AG08396 (cell line): Measurements from ENCODE around the gene TMEM207.
"Not testable (repeated sequence)": the region's sequence is repeated elsewhere in the genome, so short reads cannot be mapped to it uniquely, and the experiment has no call there.

Source experiments
- DNase-seq: peaks from one replicate; pipeline ENCODE4 v3.0.0; 2012; ENCODE audit warnings: low spot score, mixed read lengths

TMEM207 gene

DNA sequence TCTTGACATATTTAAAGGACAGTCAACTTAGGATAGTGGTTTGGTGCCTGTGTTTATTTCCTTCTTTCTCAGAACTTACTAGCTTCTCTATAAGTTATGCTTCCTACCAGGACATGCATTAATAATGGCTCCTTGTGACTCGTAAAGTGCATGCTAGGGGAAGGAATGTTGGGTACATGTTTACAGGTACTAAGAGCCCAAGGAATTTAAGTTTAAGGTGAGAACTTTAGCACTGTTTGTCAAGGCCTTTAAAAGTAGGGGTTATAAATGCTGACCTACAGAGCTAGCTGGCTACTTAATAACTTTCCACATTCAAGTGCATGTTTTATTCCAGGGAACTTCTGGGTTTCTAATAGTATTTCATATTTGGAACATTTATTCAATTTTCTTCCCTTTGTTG lies at the start of gene TMEM207:
TMEM207 (minus strand) TSS at position 101 of the 400 bp plus-strand sequence; CDS start at position 9, 92 bp downstream.
- no peak for DNase-seq

DNA sequence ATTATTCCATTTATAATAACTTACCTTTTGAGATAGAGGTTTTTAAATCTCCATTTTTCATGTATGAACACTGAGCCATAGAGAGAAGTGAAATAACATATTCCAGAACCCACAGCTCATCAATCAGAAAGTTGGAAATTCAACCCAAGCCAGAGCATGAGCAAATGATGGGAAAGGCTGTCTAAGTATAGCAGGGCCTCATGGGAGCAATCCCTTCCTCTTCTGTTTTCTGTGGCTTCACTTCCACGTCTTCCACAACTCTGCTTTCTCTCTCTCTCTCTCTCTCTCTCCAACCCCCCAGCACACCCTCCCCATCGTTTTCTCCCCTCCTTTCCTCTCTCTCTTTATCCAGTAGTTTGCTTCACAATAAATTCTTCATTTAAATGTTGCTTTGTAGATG lies 49.4 kb upstream of the TMEM207 start:
- no peak for DNase-seq

DNA sequence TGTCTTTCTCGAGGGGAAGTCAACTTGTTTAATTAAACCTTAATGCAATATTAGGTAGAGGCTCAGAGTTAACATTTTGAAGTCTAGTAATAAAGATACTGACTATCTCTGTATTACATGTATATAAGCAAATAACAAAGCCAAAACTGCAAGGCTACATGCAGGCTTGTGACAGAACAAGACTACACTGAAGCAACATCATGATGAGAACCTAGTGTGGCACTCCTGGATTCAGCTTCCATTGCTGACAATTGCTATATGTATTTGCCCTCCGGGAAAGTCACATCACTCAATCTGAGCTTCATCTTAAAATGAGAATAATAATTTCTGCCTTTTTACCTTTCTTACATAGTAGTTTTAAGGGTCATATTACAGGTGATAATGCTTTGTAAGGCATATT lies 48.6 kb upstream of the TMEM207 start:
- no peak for DNase-seq

DNA sequence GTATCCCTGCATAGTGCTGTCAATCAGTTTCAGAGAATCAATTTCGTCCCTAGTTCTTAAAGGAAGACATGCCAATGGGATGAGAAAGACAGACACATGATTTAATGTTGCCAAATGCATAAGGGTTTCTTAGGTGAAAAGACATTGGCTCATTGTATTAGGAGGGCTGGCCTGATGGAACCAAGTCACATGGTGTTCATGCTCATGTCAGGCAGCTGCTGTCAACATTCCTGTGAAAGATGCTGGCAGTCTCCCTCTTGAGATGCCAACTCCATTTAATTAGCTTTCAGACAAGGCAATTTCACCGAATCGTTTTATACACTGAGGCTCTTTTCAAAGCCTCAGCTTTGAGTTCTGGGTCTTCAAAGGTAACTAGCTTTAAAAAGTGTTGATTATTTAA lies 48.1 kb upstream of the TMEM207 start:
- DNase-seq = no peak

DNA sequence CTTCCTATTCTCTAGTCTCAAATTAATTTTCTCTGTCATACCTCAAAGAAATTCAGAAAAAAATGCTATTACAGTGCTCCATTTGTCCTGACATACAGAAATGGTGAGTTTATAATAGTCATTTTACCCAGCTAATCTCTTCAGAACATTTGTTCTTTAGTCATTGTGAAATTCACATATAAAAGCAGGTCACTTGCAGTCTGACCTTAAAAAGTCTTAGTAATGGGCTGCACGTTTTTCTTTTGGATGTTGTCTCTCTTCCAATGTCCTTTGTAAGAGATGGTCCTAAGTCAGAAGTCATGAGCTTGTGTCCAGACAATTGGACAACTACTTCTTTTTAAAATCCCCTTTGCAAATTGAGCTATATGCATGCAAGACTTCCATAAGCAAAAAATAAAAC lies 47.2 kb upstream of the TMEM207 start:
- no peak for DNase-seq

DNA sequence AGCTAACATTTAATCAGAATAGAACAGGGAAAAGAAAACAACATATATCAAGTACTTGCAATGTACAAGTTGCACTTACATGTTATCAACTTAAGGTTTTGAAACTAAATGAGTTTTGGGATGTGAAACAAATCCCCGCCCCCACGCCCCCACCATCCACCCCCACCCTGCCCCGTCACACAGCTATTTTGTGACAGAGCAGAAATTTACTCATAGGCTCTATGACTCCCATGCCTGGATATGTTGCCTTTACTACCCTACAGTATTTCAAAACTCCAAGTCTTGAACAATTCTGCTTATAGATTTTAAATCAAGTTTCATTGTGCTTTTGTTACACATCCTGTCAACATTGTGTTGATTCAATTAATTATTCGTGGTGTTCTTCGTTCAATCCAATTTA lies 46.1 kb upstream of the TMEM207 start:
- no peak for DNase-seq

DNA sequence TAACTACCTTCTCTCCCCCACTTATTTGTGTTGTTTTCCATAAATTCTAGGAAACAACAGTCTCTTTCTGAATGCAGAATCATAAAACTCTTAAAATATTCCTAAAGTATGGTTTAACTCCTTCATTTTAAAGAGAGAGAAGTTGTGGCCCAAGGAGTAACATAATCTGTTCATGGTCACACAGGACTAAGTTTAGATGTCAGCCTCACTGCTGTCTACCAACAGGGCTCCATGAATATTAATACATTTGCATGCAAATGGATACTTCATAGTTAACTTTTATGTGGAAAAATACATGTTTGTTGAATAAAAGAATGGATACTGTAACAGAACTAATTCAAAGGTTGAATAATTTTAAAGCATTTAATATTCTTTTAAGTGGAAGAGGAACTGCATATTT lies 45.7 kb upstream of the TMEM207 start:
- no peak for DNase-seq

DNA sequence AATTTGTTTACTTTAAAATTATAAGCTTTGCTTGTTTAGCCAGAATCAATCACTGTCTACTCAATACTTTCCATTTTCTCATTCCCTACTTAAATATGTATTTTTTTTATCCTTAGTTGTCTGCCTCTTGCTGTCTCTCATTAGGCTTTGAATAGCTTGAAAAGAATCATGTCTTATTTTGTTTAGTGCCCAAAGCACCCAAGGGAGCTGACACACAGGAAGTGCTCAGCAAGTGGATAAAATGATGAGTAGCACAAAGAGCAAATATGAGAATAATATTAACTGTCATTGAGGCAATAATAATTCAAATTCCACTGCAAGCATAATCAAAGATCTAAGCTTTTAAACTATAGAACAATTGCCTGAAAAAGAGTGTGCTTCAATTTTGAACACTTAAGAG lies 45.2 kb upstream of the TMEM207 start:
- DNase-seq = no peak

DNA sequence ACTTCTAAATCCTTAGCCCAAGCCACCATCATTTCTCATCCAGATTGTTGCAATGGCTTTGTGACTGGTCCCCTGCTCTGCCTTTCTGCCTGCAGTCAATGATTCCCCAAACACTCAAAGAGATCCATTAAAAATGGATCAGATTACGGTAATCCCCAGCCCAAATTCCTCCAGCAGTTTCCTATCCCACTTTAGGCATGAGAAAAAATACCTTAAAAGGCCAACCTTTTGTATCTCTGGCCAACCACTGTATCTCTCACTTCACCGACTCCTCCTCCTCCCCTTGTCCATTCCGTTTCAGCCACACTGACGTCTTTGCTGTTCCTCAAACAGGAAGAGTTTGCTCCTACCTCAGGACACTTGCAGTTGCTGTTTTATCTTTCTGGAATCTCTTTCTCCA lies 43.3 kb upstream of the TMEM207 start:
- DNase-seq = no peak

DNA sequence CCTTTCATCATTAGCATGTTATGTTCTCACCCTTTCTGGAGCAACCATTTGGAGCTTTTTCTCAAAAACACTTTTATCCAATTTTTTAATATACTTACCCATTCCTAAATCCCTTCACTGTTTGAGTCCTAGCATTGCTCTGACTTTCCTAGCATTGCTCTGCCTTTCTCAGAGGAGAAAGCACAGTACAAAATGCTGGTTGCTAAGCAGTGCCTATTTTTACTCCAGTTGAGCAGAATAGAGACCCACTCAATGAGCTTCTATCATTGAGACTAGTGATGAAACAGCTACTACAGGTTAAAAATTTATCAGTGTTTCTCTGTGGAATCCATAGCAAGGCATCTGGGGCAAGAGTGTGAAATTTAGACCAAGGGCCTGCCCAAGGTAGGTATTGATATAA lies 42.4 kb upstream of the TMEM207 start:
- no peak for DNase-seq

DNA sequence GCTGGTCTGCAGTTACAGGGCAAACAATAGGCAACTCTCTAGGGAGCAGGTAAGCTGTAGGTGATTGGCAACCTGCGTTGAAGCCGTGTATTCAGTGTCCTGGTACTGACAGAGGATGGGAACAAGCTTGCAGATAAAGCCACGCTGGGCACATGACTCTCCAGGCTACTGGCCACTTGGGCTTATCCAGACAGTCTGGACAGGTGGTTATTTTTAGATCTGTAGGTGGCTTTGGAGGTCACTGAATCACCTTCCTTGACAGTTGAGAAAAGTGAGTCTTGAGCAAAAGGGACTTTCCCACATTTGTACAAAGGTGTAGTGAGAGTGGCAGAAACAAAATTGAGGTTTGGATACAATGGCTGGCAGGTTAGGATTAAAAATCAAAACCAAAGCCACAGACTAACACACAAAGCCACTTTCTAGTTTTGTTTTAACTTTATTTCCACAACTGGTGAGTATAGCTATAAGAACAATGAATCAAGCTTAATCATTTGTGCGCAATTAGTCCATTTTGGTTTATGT lies 41.9 kb upstream of the TMEM207 start:
- no peak for DNase-seq

DNA sequence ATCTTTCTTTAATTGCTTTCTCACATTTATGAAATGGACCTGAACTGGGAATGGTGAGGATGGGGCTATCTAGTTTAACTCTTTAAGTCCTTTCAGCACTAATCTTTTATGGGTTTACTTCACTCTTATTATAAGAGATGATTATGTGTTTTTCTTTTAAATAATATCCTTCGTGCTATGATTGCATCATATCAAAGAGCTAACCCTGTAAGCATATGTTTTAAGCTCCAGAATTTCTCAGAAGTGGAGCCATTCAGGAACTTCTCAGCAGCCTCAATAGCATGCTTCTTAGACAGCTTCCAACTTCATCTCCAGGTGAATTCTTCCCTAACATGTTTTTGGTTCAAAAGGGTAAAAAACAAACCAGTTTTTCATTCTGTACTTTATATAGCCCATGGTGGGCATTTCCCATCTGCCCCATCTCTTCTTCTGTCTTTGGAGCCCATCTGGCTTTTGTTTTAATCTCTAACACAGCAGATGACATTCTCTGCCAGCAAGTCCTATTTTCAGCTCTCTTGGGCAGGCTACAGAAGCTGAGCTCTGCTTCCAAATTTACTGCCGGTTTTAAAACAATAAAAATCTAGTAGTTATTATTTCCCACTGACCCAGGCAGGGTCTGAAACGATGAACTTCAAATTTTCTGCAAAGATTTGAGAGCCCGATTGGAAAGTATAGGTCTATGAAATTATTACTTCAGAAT lies 37.4 kb upstream of the TMEM207 start:
- no peak for DNase-seq

DNA sequence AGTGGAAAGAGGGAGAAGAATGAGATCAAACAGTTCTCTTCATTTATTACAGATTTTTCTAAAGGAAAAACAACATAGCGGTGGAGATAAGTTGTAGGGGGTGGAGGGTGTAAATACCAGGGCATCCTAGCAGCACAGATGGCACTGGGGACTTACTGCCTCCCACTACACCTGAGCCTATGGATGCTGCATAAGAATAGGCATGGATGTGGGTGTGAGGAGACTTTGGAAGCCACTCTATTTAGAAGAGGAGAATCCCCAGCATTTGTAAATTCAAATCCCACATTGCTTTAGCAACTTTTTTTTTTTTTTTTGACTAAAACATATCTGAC lies 36.8 kb upstream of the TMEM207 start:
- no peak for DNase-seq

DNA sequence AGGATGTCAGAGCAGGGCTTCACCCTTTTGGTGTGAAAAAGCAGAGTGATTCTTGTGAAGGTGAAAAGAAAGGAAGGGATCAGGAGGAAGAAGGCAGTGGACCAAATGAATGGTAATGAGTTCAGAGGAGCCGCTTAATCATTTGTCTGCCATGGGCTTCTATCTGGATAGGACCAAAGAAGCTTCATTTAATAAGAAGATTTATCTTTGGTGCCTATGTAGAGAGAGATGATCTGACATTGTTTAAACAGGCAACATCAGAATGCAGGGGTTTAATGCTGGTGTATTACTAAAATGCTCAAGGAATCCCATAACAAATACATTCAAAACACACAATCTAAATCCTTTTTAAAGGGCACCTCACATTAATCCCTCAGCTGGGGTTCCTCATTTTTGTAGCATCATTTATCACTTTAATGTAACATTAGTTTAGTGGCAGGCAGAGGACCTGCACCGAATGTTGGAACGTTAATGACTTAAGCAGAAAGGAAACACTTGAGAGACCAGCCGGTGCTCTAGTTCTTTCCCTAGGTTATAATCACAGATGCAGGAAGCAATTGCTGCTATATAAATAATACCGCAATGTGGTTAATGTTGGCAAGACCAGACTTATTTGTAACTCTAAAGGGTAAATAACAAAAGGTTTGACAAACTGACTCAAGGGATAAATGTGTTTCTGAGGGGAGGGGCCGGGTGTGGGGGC lies 36.3 kb upstream of the TMEM207 start:
- DNase-seq = no peak

DNA sequence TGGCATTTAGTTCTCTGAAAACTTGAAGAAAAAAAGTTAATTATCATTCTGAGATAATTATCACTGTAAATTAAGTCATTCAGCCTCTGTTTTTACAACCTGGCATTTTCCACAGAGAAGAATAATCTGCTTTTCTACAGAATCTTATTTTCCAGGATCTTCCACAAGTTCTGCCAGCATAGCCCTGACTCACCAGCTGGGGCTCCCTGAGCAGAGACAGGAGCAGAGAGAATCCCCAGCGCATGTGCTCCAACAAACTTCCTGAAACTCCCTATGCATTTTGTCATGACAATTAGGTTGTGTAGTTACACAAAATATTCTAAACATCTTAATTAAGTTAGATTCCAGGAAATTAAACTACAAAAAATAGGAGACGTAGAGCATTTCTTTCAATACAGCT lies 32.1 kb upstream of the TMEM207 start:
- DNase-seq = no peak

DNA sequence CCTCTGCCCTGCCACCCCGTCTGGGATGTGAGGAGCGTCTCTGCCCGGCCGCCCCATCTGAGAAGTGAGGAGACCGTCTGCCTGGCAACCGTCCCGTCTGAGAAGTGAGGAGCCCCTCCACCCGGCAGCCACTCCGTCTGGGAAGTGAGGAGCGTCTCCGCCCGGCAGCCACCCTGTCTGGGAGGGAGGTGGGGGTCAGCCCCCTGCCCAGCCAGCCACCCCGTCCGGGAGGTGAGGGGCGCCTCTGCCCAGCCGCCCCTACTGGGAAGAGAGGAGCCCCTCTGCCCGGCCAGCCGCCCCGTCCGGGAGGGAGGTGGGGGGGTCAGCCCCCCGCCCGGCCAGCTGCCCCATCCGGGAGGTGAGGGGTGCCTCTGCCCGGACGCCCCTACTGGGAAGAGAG lies 23.6 kb upstream of the TMEM207 start:
- not testable (repeated sequence) for DNase-seq

DNA sequence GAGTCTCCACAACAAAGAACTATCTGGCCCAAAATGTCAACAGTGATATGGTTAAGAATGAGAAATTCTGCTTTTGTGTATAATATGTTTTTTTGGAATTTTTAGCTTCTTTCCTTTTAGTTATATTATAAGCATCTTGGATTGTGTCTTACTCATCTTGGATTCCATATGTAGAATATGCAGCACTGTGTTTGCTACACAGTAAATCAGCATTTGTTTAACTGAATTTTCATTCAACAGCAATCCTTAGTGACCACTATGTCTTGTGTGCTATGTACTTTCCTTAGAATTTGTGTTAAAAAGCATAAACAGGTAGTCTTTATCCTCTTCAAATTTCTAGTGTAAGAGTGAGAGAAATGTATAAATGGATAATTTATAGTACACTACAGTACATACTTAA lies 18.2 kb upstream of the TMEM207 start:
- DNase-seq = no peak

DNA sequence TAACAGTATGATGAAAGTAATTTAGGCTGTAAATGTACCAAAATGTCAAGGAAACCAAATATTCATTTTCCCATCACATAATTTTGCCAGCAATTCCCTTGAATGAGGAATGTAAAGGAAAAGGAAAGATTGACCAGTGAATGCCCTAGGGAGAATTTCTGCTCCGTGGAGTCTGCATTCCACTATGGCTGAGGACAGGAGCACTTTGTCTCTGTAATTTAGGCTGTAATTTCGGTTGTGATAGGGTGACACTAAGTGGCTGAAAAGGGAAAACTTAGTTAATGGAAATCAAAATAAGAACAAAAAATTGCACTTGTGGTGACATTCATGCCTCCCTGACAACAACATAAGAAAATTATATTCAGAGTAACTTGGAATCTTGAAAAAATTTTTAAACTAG lies 8.3 kb upstream of the TMEM207 start:
- DNase-seq = no peak

DNA sequence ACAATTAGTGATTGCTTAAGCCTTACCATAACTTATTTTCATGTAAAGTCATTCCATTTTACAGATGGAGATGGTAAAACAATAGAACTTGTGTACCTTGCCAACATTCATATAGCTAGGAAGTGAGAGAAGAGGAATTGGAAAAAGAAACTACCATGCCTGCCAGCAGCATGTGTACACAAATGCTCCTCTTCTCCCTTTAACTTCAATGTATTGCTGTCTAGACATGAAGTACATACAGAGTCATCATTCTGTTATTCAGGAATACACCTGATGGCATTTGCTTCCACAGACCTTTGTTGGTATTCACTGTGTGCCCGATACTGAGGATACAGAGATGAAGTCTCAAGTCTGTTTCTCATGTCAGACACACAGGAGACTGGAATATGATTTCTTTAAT lies 7.1 kb upstream of the TMEM207 start:
- DNase-seq = no peak

DNA sequence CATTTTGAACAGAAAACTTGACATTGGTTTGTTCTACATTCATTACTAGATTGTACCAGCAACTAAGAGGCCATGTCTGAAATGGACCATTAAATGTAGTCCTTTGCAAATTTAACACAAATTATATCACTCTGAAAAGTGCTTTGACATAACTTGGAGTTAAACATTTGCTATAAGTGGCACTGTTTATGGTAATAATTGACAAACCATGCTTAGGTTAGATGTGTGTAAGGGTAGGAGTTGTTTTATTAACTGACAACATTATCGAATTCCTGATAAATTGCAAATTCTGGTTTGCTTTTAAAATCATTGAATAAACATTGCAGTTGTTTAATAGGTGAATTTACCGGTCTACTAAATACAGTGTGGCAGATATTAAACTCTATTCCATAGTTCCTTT lies 6.1 kb upstream of the TMEM207 start:
- DNase-seq = no peak

DNA sequence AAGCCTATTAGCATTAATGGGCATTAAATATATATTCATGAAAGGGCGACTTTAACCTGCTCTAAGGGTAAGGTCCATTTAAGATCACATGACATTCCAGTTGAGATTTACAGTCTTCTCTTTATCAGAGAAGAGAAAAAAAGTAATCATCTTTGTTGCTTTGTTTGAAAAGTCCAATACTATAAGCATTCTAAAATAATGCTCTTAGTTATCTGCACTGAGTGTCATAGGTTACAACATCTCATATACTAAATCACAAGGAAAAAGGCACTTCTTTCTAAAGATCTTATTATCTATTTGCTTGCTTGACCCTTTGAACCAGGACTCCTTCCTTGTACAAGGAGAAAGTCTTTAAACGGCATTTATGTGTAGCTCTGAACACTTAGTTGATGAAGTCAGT lies 1.4 kb downstream of the TMEM207 start:
- no peak for DNase-seq

DNA sequence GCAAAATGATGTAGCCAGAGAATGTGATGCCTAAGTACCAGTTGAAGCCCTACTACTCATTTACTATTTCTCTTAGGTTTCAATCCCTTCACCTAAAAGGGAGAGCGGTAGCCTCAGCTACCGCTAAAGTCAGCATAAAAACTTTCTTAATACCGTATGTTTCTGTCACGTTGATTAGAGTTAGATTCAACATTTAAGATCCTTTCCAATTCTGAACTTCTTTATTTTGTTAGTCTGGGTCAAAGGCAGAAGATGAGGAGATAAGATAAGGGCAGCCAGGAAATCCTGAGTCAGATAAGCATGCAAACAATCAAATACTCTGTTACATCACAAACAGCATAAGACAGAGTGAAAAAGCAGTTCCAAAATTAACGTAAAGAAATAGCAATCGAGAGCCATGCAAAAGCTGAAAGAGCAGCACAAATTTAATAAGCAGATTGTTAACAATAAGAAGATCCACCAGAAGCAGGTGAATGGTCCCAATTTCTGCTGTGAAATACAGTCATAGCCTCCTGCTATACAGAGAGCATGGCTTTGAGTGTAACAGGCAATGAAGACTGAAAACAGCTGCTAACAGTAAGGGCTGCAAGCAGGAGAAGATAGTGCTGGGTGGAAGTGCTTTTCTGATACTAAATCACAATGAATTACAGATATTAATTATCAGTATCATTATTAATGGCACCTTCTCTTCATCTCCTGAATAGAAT lies 3.0 kb downstream of the TMEM207 start:
- DNase-seq = no peak

DNA sequence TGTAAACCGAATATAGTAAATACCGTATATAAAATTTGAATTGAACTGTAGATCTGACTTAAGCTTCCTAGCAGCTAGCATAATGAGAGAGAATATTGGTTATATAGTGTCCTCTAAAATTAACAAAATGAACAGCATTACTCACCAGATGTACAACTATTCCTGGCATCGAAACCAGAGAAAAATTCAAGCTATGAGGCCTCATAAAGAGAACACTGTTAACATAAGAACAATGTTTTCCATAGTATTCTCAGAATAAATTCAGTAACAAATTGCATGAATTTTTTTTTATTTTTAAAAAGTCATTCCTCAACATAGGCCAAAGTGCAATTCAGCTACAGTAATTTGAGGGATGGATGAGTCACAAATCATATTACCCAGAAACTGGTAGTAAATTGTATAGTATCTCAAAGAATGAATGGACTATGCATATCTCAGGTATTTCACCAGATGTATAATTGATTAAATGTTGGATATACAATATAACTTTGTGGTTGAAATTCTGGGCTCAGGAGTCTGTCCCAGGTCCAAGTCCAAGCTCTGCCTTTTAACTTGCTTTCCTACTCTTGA lies 5.0 kb downstream of the TMEM207 start:
- DNase-seq = no peak
